Loucy (cell line): ENCODE results near the gene FMN2.

Experiments used
- H2AFZ ChIP-seq: fragments of 200-600 bp; sonication (generic); 2 replicates; pipeline ENCODE4 v1.6.0; 2016; ENCODE audit warnings: antibody characterized with exemption, mild to moderate bottlenecking, low read length, moderate library complexity
- H3F3A ChIP-seq: fragments of 200-600 bp; 2 replicates; pipeline ENCODE4 v1.6.0; 2016; ENCODE audit warnings: antibody characterized with exemption, low read depth, mild to moderate bottlenecking
- H3K27me3 ChIP-seq: fragments of 200-600 bp; sonication (generic); 2 replicates; pipeline ENCODE4 v1.6.1; 2014; ENCODE audit warnings: low read length, mild to moderate bottlenecking; ENCODE audit not compliant: insufficient read depth, poor library complexity, severe bottlenecking
- H3K36me3 ChIP-seq: fragments of 200-600 bp; sonication (generic); 2 replicates; pipeline ENCODE4 v1.6.1; 2016; ENCODE audit warnings: low read length; ENCODE audit not compliant: insufficient read depth
- H3K4me1 ChIP-seq: fragments of 200-600 bp; sonication (generic); 2 replicates; pipeline ENCODE4 v1.5.1; 2014; ENCODE audit warnings: low read length, mild to moderate bottlenecking; ENCODE audit not compliant: insufficient read depth, poor library complexity, severe bottlenecking
- H3K4me2 ChIP-seq: fragments of 200-600 bp; sonication (generic); 2 replicates; pipeline ENCODE4 v1.6.0; 2014; ENCODE audit warnings: antibody characterized with exemption, low read length, low read depth, mild to moderate bottlenecking; ENCODE audit not compliant: poor library complexity, severe bottlenecking
- H3K4me3 ChIP-seq: fragments of 200-600 bp; sonication (generic); 2 replicates; pipeline ENCODE4 v1.5.1; 2014; ENCODE audit warnings: low read length, mild to moderate bottlenecking, mixed read lengths; ENCODE audit not compliant: poor library complexity, severe bottlenecking
- H3K79me2 ChIP-seq: fragments of 200-600 bp; sonication (generic); 2 replicates; pipeline ENCODE4 v1.6.1; 2014; ENCODE audit warnings: low read length; ENCODE audit not compliant: insufficient read depth
- H3K9ac ChIP-seq: fragments of 200-600 bp; sonication (generic); 2 replicates; pipeline ENCODE4 v1.6.0; 2014; ENCODE audit warnings: mild to moderate bottlenecking, low read depth, low read length, moderate library complexity; ENCODE audit not compliant: poor library complexity, severe bottlenecking
- H3K9me2 ChIP-seq: fragments of 200-600 bp; sonication (generic); replicated peaks from 2 replicates; pipeline ENCODE4 v1.6.1; 2016; ENCODE audit warnings: low read depth, low read length, mixed read lengths
- H3K9me3 ChIP-seq: fragments of 200-600 bp; sonication (generic); 2 replicates; pipeline ENCODE4 v1.6.1; 2014; ENCODE audit warnings: mild to moderate bottlenecking, antibody characterized with exemption, low read length, low read depth; ENCODE audit not compliant: insufficient read depth
- H4K20me1 ChIP-seq: fragments of 200-600 bp; sonication (generic); 2 replicates; pipeline ENCODE4 v1.6.0; 2014; ENCODE audit warnings: antibody characterized with exemption, low read length, mild to moderate bottlenecking; ENCODE audit not compliant: insufficient read depth, poor library complexity, severe bottlenecking
- CTCF ChIP-seq: fragments of 200-600 bp; sonication (generic); conservative IDR thresholded peaks from 2 replicates; pipeline ENCODE4 v1.5.1; 2014; ENCODE audit warnings: mild to moderate bottlenecking, antibody characterized with exemption, low read length
- EZH2phosphoT487 ChIP-seq: fragments of 200-600 bp; IDR thresholded peaks from 2 replicates; pipeline ENCODE4 v1.6.1; 2018; ENCODE audit warnings: antibody characterized with exemption, mild to moderate bottlenecking, moderate library complexity, borderline replicate concordance

The FMN2 gene

DNA sequence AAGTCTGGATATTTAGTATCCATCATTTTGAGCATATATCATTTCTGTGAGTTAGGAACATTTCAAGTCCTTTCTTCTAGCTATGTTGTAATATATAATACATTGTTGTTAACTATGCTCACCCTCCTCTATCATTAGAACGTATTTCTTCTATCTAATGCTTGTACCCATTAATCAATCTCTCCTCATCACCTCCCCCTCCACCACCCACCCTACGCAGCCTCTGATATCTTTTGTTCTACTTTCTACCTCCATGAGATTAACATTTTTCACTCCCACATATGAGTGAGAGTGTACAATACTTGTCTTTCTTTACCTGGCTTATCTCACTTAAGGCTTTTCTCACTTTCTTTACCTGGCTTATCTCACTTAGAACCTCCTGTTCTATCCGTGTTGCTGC lies 156.2 kb downstream of the FMN2 start:
- Histone ChIP-seq H3F3A (no peaks in the 10 kb centered on the region), H3K4me2 (no peak overlapping the region), H3K36me3 (no peaks in the 10 kb centered on the region), H3K9me3 (no peaks in the 10 kb centered on the region), H3K27me3 (no peaks in the 10 kb centered on the region), H3K9me2 (no peaks in the 10 kb centered on the region), H3K4me3 (no peak overlapping the region), H2AFZ (no peak overlapping the region), H3K9ac (no peak overlapping the region), H3K79me2 (no peaks in the 10 kb centered on the region), H3K4me1 (no peaks in the 10 kb centered on the region), H4K20me1 (no peaks in the 10 kb centered on the region)
- TF ChIP-seq CTCF (no peak), EZH2phosphoT487 (no peak)

- no peaks in the 10 kb centered on the region for H3K79me2 ChIP-seq
- H2AFZ ChIP-seq: no peak overlapping the region
- H3K27me3 ChIP-seq: no peaks in the 10 kb centered on the region
- H3K9me2 ChIP-seq: no peaks in the 10 kb centered on the region
- no peaks in the 10 kb centered on the region for H3K4me1 ChIP-seq
- H3K36me3 ChIP-seq: no peaks in the 10 kb centered on the region
- TF ChIP-seq CTCF: no peak
- no peak for TF ChIP-seq EZH2phosphoT487
- H3F3A ChIP-seq: no peaks in the 10 kb centered on the region
- H3K9me3 ChIP-seq: no peaks in the 10 kb centered on the region
- no peak overlapping the region for H3K4me2 ChIP-seq
- no peak overlapping the region for H3K9ac ChIP-seq
- H3K4me3 ChIP-seq: no peak overlapping the region
- H4K20me1 ChIP-seq: no peaks in the 10 kb centered on the region
Observed at GRCh38 chr1:240254006-240254405, 162.3 kb downstream of the FMN2 start.

DNA sequence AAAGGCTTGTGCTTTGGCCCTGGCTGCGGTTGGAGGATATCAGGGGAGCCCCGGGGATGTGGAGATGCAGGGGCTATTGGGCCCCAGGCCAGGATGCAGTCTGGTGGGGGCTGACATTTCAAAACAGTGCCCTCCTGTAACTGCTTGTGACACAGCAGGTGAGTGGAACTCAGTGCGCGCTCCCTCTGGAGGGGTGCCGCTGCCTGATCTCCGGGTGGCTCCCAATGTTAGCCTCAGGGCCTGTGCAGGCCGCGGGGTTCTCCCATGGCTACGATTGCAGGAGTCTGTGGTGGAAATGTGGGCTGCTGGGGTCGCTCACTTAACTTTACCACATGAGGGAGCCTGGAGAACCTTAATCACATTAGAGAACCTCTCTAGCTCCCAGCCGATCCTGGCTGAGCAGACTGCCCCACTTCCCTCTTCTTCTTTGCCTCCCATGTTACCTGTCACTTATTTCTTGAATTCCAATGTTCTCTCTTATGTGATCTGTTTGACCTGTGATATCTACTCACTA lies 163.2 kb downstream of the FMN2 start:
- no peaks in the 10 kb centered on the region for H3F3A ChIP-seq
- H3K36me3 ChIP-seq: no peaks in the 10 kb centered on the region
- H4K20me1 ChIP-seq: no peaks in the 10 kb centered on the region
- no peaks in the 10 kb centered on the region for H3K27me3 ChIP-seq
- no peak overlapping the region for H3K4me3 ChIP-seq
- no peaks in the 10 kb centered on the region for H3K79me2 ChIP-seq
- H3K9me2 ChIP-seq: no peaks in the 10 kb centered on the region
- H3K4me2 ChIP-seq: no peak overlapping the region
- H2AFZ ChIP-seq: no peak overlapping the region
- no peak overlapping the region for H3K9ac ChIP-seq
- H3K4me1 ChIP-seq: no peaks in the 10 kb centered on the region
- no peak for TF ChIP-seq CTCF
- no peak for TF ChIP-seq EZH2phosphoT487
- no peaks in the 10 kb centered on the region for H3K9me3 ChIP-seq
